ENCODE data around the gene ENTREP3. TPM values are rescaled to one million over a fixed set of nuclear protein-coding genes. Genes with fewer than 3 reads are reported as not detected.
A peak's percentile ranks its signal among the peaks of the same experiment; 100 is the strongest.

Gene ENTREP3
- total RNA-seq, 1 donor from 2014 or later = 55.7 TPM

GRCh38 chr1:155285063-155285462 is 29.8 kb upstream of the ENTREP3 start:
- no peak for DNase-seq (ENCODE audit: extremely low spot score, unreplicated experiment)
- Mint-ChIP-seq H3K27ac (no peak overlapping the region), H3K9me3 (no peaks in the 10 kb centered on the region), H3K27me3 (no peaks in the 10 kb centered on the region), H3K4me3 (no peak overlapping the region), H3K36me3 (peaks cover 12% of the 10 kb centered on the region), H3K4me1 (ENCODE audit: unreplicated experiment) (no peaks in the 10 kb centered on the region)
- TF ChIP-seq CTCF (conservative IDR thresholded peaks at IDR 0.05) = no peak

DNA sequence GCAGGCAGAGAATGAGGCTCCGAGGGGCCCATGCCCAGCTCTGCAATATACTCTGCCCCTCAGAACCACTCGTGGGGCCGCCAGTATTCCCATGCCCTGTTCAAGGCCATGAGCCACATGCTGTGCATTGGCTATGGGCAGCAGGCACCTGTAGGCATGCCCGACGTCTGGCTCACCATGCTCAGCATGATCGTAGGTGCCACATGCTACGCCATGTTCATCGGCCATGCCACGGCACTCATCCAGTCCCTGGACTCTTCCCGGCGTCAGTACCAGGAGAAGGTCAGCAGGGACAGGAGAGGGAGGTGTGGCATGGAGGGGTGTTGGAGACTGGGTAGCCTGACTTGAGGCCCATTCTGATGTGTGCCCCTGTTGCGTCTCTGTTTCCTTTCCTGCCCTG is 29.2 kb upstream of the ENTREP3 start:
- no peak for TF ChIP-seq CTCF (conservative IDR thresholded peaks at IDR 0.05)
- Mint-ChIP-seq H3K36me3 (peaks cover 14% of the 10 kb centered on the region), H3K4me1 (ENCODE audit: unreplicated experiment) (peaks cover 2% of the 10 kb centered on the region), H3K27me3 (no peaks in the 10 kb centered on the region), H3K27ac (no peak overlapping the region), H3K4me3 (no peak overlapping the region), H3K9me3 (no peaks in the 10 kb centered on the region)
- no peak for DNase-seq (ENCODE audit: extremely low spot score, unreplicated experiment)

GRCh38 chr1:155282488-155283091 is 27.3 kb upstream of the ENTREP3 start:
- Mint-ChIP-seq H3K4me1 (ENCODE audit: unreplicated experiment) (peaks cover 13% of the 10 kb centered on the region), H3K9me3 (no peaks in the 10 kb centered on the region), H3K27me3 (no peaks in the 10 kb centered on the region)

GRCh38 chr1:155279268-155279667 is 24.0 kb upstream of the ENTREP3 start:
- no peak for TF ChIP-seq CTCF (conservative IDR thresholded peaks at IDR 0.05)
- no peaks in the 10 kb centered on the region for H3K9me3 Mint-ChIP-seq
- DNase-seq (ENCODE audit: extremely low spot score, unreplicated experiment) = no peak

More at GRCh38 chr1:155282488-155283091, 27.3 kb upstream of the ENTREP3 start:
- DNase-seq (ENCODE audit: extremely low spot score, unreplicated experiment) = no peak
- Mint-ChIP-seq H3K4me3 (no peak overlapping the region), H3K27ac (no peak overlapping the region), H3K36me3 (peaks cover 10% of the 10 kb centered on the region)
- no peak for TF ChIP-seq CTCF (conservative IDR thresholded peaks at IDR 0.05)

GRCh38 chr1:155278689-155279160 is 23.4 kb upstream of the ENTREP3 start:
- Mint-ChIP-seq H3K27me3 (no peaks in the 10 kb centered on the region), H3K4me1 (ENCODE audit: unreplicated experiment) (peaks cover 26% of the 10 kb centered on the region), H3K4me3 (peak overlapping the region; percentile 80), H3K9me3 (no peaks in the 10 kb centered on the region), H3K27ac (no peak overlapping the region), H3K36me3 (peaks cover 10% of the 10 kb centered on the region)
- no peak for TF ChIP-seq CTCF (conservative IDR thresholded peaks at IDR 0.05)
- DNase-seq (ENCODE audit: extremely low spot score, unreplicated experiment) = no peak

More at GRCh38 chr1:155279268-155279667, 24.0 kb upstream of the ENTREP3 start:
- Mint-ChIP-seq H3K27ac (no peak overlapping the region), H3K4me1 (ENCODE audit: unreplicated experiment) (peaks cover 24% of the 10 kb centered on the region), H3K36me3 (peaks cover 10% of the 10 kb centered on the region), H3K27me3 (no peaks in the 10 kb centered on the region), H3K4me3 (peak overlapping the region; percentile 49)

All from type B pancreatic cell (in vitro differentiated cells).